Sigmoid colon (tissue), 4 donors: Measurements from ENCODE around the gene SPATA2L.
A peak's percentile ranks its signal among the peaks of the same experiment; 100 is the strongest.

ENCODE experiments used
- CTCF ChIP-seq, 4 experiments: fragments of 450-650 bp in 3 of 4; fragments of 200-600 bp in 1 of 4; IDR thresholded peaks; one replicate each; pipeline ENCODE4 v1.5.1; 2016 to 2019; ENCODE audit warnings: antibody characterized with exemption in 4 of 4, mild to moderate bottlenecking in 3 of 4, moderate library complexity in 2 of 4
- POLR2A ChIP-seq, 2 donors: fragments of 450-650 bp; IDR thresholded peaks; one replicate each; pipeline ENCODE4 v1.6.1; 2016; ENCODE audit warnings: antibody characterized with exemption in 2 of 2, mild to moderate bottlenecking in 2 of 2, moderate library complexity in 2 of 2
- POLR2AphosphoS5 ChIP-seq, 4 donors: sonication (generic); formaldehyde crosslinking; IDR thresholded peaks; one replicate each; pipeline ENCODE4 v1.6.1; 2017; ENCODE audit warnings: antibody characterized with exemption in 4 of 4

- TF ChIP-seq CTCF (IDR thresholded peaks at IDR 0.05) (peak in 1 of 4 experiments; percentile 22), POLR2AphosphoS5 (IDR thresholded peaks at IDR 0.05) (peak; percentile 72 to 87 (median 81)), POLR2A (IDR thresholded peaks at IDR 0.05) (peak; percentile 34 to 60)
Observed at GRCh38 chr16:89701425-89702406, at the start of gene SPATA2L.
